MV-4-11 (cell line): ENCODE results near the gene SLC25A47.
A peak's percentile ranks its signal among the peaks of the same experiment; 100 is the strongest.
"Not testable (repeated sequence)": the region's sequence is repeated elsewhere in the genome, so short reads cannot be mapped to it uniquely, and the experiment has no call there.

Experiments
- DNase-seq: peaks from one replicate; lab custom pipeline; 2025; lab: John Stamatoyannopoulos, UW

Gene SLC25A47

GRCh38 chr14:100290607-100291304, 32.4 kb upstream of the SLC25A47 start:
- no peak for DNase-seq

GRCh38 chr14:100291305-100292075, 31.6 kb upstream of the SLC25A47 start:
- DNase-seq, result no peak

DNA sequence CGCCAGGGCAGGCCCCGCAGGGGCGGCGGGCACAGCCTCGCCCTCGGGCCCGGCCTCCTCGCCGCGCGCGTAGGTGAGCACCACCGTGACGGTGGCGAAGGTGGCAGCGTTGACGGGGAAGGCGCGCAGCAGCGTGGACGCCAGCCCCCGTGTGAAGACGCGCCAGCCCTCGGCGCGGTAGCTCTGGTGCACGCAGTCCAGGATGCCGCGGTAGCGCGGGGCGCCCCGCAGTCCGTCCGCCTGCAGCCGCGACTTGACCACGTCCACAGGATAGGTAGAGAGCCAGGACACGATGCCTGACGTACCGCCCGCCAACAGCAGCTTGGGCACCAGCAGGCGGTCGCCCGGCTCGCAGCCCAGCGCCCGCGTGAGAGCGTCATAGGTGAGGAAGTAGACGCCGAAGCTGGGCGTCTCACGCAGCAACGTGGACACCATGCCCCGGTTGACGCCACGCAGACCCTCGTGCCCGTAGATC, 30.8 kb upstream of the SLC25A47 start:
- no peak for DNase-seq

- DNase-seq, result no peak
Observed at GRCh38 chr14:100292776-100293461, 30.2 kb upstream of the SLC25A47 start.

- no peak for DNase-seq
Observed at GRCh38 chr14:100293497-100294212, 29.5 kb upstream of the SLC25A47 start.

DNA sequence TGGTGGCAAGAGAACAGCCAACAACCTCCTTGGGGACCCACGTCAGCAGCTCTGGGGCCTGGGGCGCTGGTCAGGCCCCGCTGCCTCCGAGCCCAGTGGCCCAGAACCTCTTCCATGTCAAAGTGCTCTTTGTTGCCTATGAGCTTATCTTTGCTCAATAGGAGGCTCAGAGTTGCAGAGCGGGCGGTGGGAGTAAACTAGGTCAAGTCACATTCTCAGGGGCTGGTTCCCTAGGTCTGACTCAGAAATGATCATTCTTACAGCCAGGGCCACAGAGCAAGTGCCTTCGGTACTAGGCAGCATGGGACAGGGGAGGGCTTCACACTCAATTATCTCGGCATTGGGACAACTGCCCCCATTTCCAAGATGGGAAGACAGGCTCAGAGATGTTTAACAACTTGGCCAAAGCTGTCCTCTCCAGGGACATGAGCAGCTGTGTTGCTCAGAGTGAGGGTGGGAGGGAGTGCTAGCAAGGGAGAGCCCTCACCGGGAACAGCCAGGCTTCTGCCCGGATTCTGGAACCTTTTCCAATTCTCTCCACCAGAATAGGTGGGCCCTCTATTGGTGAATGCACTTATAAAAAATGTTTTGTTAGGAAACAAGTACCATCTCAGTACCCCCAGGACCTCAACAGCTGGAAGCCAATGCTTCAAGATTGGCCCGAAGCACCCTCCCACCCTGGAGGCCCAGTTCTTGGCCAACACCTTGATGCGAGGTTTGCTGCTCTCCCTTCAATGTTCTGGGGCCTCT, 28.8 kb upstream of the SLC25A47 start:
- no peak for DNase-seq

- no peak for DNase-seq
Observed at GRCh38 chr14:100294963-100295330, 28.2 kb upstream of the SLC25A47 start.

GRCh38 chr14:100295376-100296105, 27.6 kb upstream of the SLC25A47 start:
- DNase-seq, result no peak

DNA sequence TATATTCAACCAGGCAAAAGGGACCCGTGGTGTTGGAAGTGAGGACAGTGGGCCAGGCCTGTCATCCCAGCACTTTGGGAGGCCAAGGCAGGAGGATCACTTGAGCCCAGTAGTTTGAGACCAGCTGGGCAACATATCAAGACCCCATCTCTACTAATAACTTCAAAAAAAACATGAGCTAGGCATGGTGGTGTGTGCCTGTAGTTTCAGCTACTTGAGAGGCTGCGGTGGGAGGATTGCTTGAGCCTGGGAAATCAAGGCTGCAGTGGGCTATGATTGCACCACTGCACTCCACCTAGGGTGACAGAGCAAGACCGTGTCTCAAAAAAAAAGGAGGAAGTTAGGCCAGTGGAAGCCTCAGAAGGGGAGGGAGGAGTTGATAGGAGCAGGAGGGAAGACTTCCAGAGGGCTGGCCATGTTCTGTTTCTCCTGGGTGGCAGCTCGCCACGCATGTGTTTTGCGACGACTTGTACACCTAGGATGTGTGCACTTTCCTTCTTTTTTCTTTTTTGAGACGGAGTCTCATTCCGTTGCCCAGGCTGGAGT, 27.0 kb upstream of the SLC25A47 start:
- peak; percentile 84 for DNase-seq

- DNase-seq, result not testable (repeated sequence)
Observed at GRCh38 chr14:100296729-100297128, 26.4 kb upstream of the SLC25A47 start.

- peak; percentile 92 for DNase-seq
Observed at GRCh38 chr14:100297320-100298300, 25.5 kb upstream of the SLC25A47 start.

DNA sequence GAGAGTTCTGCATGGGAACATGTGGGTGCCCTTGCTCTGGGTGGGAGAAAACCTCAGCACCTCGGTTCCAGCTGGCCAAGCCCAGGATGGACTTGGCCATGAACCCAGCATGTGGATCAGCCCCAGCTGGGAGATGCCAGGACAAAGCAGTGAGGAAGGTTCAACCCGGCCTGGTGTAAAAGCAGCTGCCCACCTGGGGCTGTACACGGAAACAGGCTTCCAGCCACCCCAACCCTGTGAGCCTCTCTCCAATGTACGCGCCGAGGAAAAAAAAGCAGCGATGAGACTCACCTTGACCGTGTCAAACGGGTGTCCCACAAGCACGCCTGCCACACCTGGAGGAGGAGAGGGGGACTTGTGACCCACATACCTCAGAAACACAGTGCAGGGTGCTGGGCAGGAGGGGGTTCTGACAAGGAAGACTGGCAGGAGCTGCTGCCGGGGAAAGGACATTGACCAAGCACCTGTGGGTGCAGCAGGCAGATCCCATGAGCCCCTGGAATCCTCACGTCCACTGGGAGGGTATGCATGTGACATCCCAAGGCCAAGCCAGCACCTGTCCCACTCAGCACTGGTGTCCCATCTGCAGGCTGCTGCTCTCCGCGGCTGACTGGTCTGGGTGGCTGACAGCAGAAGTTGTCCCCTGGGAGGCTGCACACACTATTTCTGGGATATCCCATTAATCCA, 24.4 kb upstream of the SLC25A47 start:
- no peak for DNase-seq

DNA sequence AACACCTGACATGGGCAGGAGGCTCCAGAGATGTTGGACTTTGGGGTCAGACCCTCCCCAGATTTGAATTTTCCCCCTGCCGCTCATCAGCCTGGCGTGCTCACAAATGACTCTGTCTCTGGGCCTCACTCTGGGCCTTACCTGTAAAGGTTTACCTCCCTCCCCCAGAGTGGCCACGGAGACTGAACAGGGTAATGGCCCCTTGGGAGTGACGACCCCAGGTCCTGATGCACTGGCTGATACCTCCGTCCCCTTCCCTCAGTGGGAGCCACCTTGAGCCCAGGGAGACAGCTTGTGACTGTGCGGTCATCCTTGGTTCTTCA, 23.9 kb upstream of the SLC25A47 start:
- no peak for DNase-seq

DNA sequence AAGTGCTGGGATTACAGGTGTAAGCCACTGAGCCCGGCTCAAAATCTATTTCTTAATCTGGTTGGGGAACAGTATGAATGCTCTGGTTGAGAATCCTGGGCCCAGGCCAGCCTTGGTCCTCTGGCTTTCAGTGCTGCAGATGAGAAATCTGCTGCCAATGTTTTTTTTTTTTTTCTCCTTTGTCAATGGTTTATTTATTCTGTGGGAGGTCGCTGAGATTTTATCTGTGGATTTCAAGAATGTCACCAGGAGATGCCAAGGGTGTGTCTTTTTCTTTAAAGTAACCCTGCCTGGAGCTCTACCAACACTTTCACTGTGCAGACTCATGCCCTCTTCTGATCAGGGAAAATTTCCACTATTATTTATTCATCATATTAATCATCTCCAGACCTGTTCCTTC, 20.5 kb upstream of the SLC25A47 start:
- DNase-seq, result no peak

DNA sequence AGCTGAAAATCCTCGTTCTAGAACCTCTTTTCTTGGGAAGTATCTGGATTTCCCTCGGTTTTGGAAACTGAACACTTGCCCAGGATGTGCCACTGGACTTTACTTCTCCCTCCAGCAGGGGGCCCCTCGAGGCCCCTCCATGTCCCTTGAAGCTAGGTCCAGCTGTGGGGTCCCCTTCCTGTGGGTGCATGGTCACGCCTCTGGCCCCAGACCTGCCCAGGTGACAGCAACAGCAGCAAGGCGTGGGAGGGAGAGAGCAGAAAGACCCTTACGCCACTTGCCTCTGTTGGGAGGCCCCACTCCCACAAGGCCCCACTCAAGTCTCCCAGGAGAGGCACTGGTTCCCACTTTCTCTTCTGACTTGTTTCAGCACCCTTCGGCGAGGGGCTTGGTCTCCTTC, 20.0 kb upstream of the SLC25A47 start:
- DNase-seq, result no peak

DNA sequence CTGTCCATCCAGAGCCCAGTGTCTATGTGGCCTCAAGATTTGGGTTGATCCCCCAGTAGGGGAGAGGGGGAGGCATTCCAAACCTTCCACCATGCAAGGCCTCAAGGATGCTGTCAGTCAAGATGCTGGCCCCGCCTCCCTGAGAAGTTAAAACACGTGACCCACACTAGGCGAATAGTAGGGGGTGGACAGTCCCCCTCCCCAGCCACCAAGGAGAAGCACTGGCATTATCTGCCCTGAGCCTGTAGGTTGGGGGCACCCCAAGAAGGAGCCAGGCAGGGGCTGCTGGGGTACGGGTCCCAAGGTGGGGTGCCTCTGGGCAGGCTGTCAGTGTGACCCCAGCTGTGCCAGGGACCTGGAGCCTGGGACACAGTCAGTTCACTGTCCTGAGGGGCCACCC, 19.2 kb upstream of the SLC25A47 start:
- no peak for DNase-seq

DNA sequence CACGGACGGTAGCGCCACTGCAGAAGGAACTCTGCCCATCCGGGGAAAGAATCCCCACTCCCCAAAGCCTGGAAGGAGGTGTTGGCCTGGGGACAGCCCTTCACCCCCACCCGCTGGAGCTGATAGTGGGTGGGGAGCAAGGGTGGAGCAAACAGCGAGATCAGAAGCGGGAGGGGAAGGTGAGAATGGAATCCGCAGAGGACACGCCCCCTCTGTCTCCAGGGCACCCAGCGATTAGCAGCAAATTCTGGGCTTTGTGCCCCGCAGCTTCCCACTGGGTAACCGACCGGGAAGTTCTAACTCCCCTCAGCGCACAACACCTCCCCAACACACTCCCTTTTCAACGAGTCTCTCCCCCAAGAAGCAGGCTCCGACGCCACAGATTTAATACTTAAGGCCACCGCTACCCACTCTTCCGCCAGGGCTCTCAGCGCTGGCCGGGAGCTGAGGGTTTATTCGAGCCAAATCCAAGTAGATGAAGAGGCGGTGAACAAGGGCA, 18.3 kb upstream of the SLC25A47 start:
- DNase-seq, result no peak

GRCh38 chr14:100305324-100306100, 17.6 kb upstream of the SLC25A47 start:
- no peak for DNase-seq
